ENCODE measurements around the gene LDB2. TPM values are rescaled to one million over a fixed set of nuclear protein-coding genes. Genes with fewer than 3 reads are reported as not detected.

The LDB2 gene
- total and polyA plus RNA-seq, 3 donors from 2014 or later, result 14.6 to 17.8 (median 15.7) TPM

- Histone ChIP-seq H3K4me1 (no peaks in the 10 kb centered on the region), H3K27me3 (no peaks in the 10 kb centered on the region), H3K27ac (no peak overlapping the region), H3K9me3 (no peaks in the 10 kb centered on the region), H3K36me3 (ENCODE audit: low read depth, missing control alignments) (no peaks in the 10 kb centered on the region), H3K4me3 (no peak overlapping the region)
- TF ChIP-seq CTCF (IDR thresholded peaks at IDR 0.05) (no peak), POLR2A (IDR thresholded peaks at IDR 0.05) (no peak)
- no peak for DNase-seq
- intact Hi-C loops (cut with DNase I; ENCODE audit: low total_unique reads), result no loop called here
- WGBS, 2 donors, result 75 to 85% methylated on average over 8 of the region's 8 CpGs
Measured at GRCh38 chr4:16726368-16727050, 171.9 kb downstream of the LDB2 start.

GRCh38 chr4:16725252-16725651 is 173.2 kb downstream of the LDB2 start:
- intact Hi-C loops (cut with DNase I; ENCODE audit: low total_unique reads), result no loop called here
- H3K9me3 ChIP-seq, result no peaks in the 10 kb centered on the region
- H3K36me3 ChIP-seq (ENCODE audit: low read depth, missing control alignments), result no peaks in the 10 kb centered on the region
- no peak overlapping the region for H3K27ac ChIP-seq
- 78 to 83% methylated on average over 6 of the region's 6 CpGs for WGBS, 2 donors
- DNase-seq, result no peak
- TF ChIP-seq CTCF (IDR thresholded peaks at IDR 0.05), result no peak
- no peak for TF ChIP-seq POLR2A (IDR thresholded peaks at IDR 0.05)
- no peaks in the 10 kb centered on the region for H3K4me1 ChIP-seq
- H3K4me3 ChIP-seq, result no peak overlapping the region
- no peaks in the 10 kb centered on the region for H3K27me3 ChIP-seq

- no peaks in the 10 kb centered on the region for H3K36me3 ChIP-seq (ENCODE audit: low read depth, missing control alignments)
- H3K4me1 ChIP-seq, result no peaks in the 10 kb centered on the region
- TF ChIP-seq POLR2A (IDR thresholded peaks at IDR 0.05), result no peak
- no peak for TF ChIP-seq CTCF (IDR thresholded peaks at IDR 0.05)
- H3K9me3 ChIP-seq, result no peaks in the 10 kb centered on the region
- no peak for DNase-seq
- H3K4me3 ChIP-seq, result no peak overlapping the region
- whole genome bisulfite sequencing, 2 donors, result 75 to 88% methylated on average over 3 of the region's 3 CpGs
- no peaks in the 10 kb centered on the region for H3K27me3 ChIP-seq
- no peak overlapping the region for H3K27ac ChIP-seq
- intact Hi-C loops (cut with DNase I; ENCODE audit: low total_unique reads), result no loop called here
Measured at GRCh38 chr4:16722416-16722815, 176.0 kb downstream of the LDB2 start.

GRCh38 chr4:16721613-16722291 is 176.7 kb downstream of the LDB2 start:
- Histone ChIP-seq H3K4me3 (no peak overlapping the region), H3K4me1 (no peaks in the 10 kb centered on the region), H3K9me3 (no peaks in the 10 kb centered on the region), H3K36me3 (ENCODE audit: low read depth, missing control alignments) (no peaks in the 10 kb centered on the region), H3K27ac (no peak overlapping the region), H3K27me3 (no peaks in the 10 kb centered on the region)
- 38 to 46% methylated on average over 4 of the region's 4 CpGs for WGBS, 2 donors
- intact Hi-C loops (cut with DNase I; ENCODE audit: low total_unique reads), result no loop called here
- TF ChIP-seq CTCF (IDR thresholded peaks at IDR 0.05) (no peak), POLR2A (IDR thresholded peaks at IDR 0.05) (no peak)
- DNase-seq, result no peak
